Measurements from ENCODE around the gene MMD2.

The MMD2 gene

GRCh38 chr7:4873071-4873944 is 85.7 kb downstream of the MMD2 start:
- Histone ChIP-seq H2AFZ (ENCODE audit: low read depth, low read length, severe bottlenecking) (no peak overlapping the region), H3K79me2 (ENCODE audit: insufficient read depth, low read length) (no peaks in the 10 kb centered on the region), H3K4me3 (ENCODE audit: insufficient read depth, low read length, poor library complexity, severe bottlenecking) (no peak overlapping the region), H3F3A (ENCODE audit: insufficient read depth) (no peaks in the 10 kb centered on the region), H3K9me3 (ENCODE audit: insufficient read depth, low read length) (no peaks in the 10 kb centered on the region), H3K36me3 (ENCODE audit: low read length) (no peaks in the 10 kb centered on the region), H3K9ac (ENCODE audit: low read length) (no peak overlapping the region), H4K20me1 (ENCODE audit: low read depth, low read length) (no peaks in the 10 kb centered on the region), H3K4me2 (ENCODE audit: low read depth, low read length, poor library complexity, severe bottlenecking) (no peak overlapping the region), H3K9me2 (replicated peaks; ENCODE audit: insufficient read depth, low read length) (no peaks in the 10 kb centered on the region), H3K27me3 (ENCODE audit: low read length) (no peaks in the 10 kb centered on the region), H3K27ac (ENCODE audit: low read depth, low read length) (no peak overlapping the region)
- TF ChIP-seq EZH2phosphoT487 (conservative IDR thresholded peaks at IDR 0.05; ENCODE audit: low read length) (no peak), CTCF (IDR thresholded peaks at IDR 0.05; ENCODE audit: insufficient read depth, low read length, poor library complexity, severe bottlenecking) (no peak)

GRCh38 chr7:4871930-4872675 is 86.9 kb downstream of the MMD2 start:
- H3K36me3 ChIP-seq (ENCODE audit: low read length), result no peaks in the 10 kb centered on the region
- no peak overlapping the region for H3K9ac ChIP-seq (ENCODE audit: low read length)
- H2AFZ ChIP-seq (ENCODE audit: low read depth, low read length, severe bottlenecking), result no peak overlapping the region
- H3K27me3 ChIP-seq (ENCODE audit: low read length), result no peaks in the 10 kb centered on the region
- H4K20me1 ChIP-seq (ENCODE audit: low read depth, low read length), result no peaks in the 10 kb centered on the region
- no peaks in the 10 kb centered on the region for H3F3A ChIP-seq (ENCODE audit: insufficient read depth)
- H3K9me2 ChIP-seq (replicated peaks; ENCODE audit: insufficient read depth, low read length), result no peaks in the 10 kb centered on the region
- no peak overlapping the region for H3K27ac ChIP-seq (ENCODE audit: low read depth, low read length)
- H3K4me3 ChIP-seq (ENCODE audit: insufficient read depth, low read length, poor library complexity, severe bottlenecking), result no peak overlapping the region
- TF ChIP-seq CTCF (IDR thresholded peaks at IDR 0.05; ENCODE audit: insufficient read depth, low read length, poor library complexity, severe bottlenecking) (no peak), EZH2phosphoT487 (conservative IDR thresholded peaks at IDR 0.05; ENCODE audit: low read length) (no peak)
- no peaks in the 10 kb centered on the region for H3K9me3 ChIP-seq (ENCODE audit: insufficient read depth, low read length)
- no peaks in the 10 kb centered on the region for H3K79me2 ChIP-seq (ENCODE audit: insufficient read depth, low read length)
- H3K4me2 ChIP-seq (ENCODE audit: low read depth, low read length, poor library complexity, severe bottlenecking), result no peak overlapping the region

GRCh38 chr7:4871056-4871680 is 87.8 kb downstream of the MMD2 start:
- no peak for TF ChIP-seq EZH2phosphoT487 (conservative IDR thresholded peaks at IDR 0.05; ENCODE audit: low read length)
- TF ChIP-seq CTCF (IDR thresholded peaks at IDR 0.05; ENCODE audit: insufficient read depth, low read length, poor library complexity, severe bottlenecking), result no peak
- no peak overlapping the region for H3K27ac ChIP-seq (ENCODE audit: low read depth, low read length)
- no peak overlapping the region for H2AFZ ChIP-seq (ENCODE audit: low read depth, low read length, severe bottlenecking)
- H3K9me2 ChIP-seq (replicated peaks; ENCODE audit: insufficient read depth, low read length), result no peaks in the 10 kb centered on the region
- H3K36me3 ChIP-seq (ENCODE audit: low read length), result no peaks in the 10 kb centered on the region
- H4K20me1 ChIP-seq (ENCODE audit: low read depth, low read length), result no peaks in the 10 kb centered on the region
- no peaks in the 10 kb centered on the region for H3F3A ChIP-seq (ENCODE audit: insufficient read depth)
- H3K4me2 ChIP-seq (ENCODE audit: low read depth, low read length, poor library complexity, severe bottlenecking), result no peak overlapping the region
- H3K4me3 ChIP-seq (ENCODE audit: insufficient read depth, low read length, poor library complexity, severe bottlenecking), result no peak overlapping the region
- H3K27me3 ChIP-seq (ENCODE audit: low read length), result no peaks in the 10 kb centered on the region
- H3K79me2 ChIP-seq (ENCODE audit: insufficient read depth, low read length), result no peaks in the 10 kb centered on the region
- H3K9me3 ChIP-seq (ENCODE audit: insufficient read depth, low read length), result no peaks in the 10 kb centered on the region
- H3K9ac ChIP-seq (ENCODE audit: low read length), result no peak overlapping the region
